HepG2 (cell line): ENCODE results near the gene PEAK3. TPM values are rescaled to one million over a fixed set of nuclear protein-coding genes. Genes with fewer than 3 reads are reported as not detected.

ENCODE experiments used
- CBX2 ChIP-seq, 2 experiments: fragments of 200-600 bp in 1 of 2; sonication (generic); formaldehyde crosslinking in 1 of 2; IDR thresholded peaks; 2 replicates each; pipeline versions ENCODE4 v1.7.0 to v1.8.1; 2018 to 2022; ENCODE audit warnings: low read depth in 2 of 2, low read length in 1 of 2, mild to moderate bottlenecking in 1 of 2, missing genetic modification reagents in 1 of 2
- FLYWCH1 ChIP-seq: sonication (generic); formaldehyde crosslinking; IDR thresholded peaks from 2 replicates; pipeline ENCODE4 v1.8.1; 2023; ENCODE audit warnings: mild to moderate bottlenecking, missing genetic modification reagents
- HINFP ChIP-seq: sonication (generic); formaldehyde crosslinking; IDR thresholded peaks from 2 replicates; pipeline ENCODE4 v1.4.0; 2020; ENCODE audit warnings: low read depth, mild to moderate bottlenecking, missing genetic modification reagents
- HMG20A ChIP-seq: IDR thresholded peaks from 2 replicates; pipeline ENCODE4 v1.6.1; 2016; ENCODE audit warnings: borderline replicate concordance
- HNF4G ChIP-seq, 2 experiments: sonication (generic) in 1 of 2; formaldehyde crosslinking in 1 of 2; IDR thresholded peaks; 2 replicates each; pipeline versions ENCODE4 v1.4.0 to v1.6.1; 2011 to 2020; ENCODE audit warnings: borderline replicate concordance in 2 of 2, low read depth in 2 of 2, mild to moderate bottlenecking in 2 of 2, low read length in 1 of 2, missing genetic modification reagents in 1 of 2, moderate library complexity in 1 of 2
- KAT7 ChIP-seq: IDR thresholded peaks from 2 replicates; pipeline ENCODE4 v1.6.1; 2018; ENCODE audit warnings: borderline replicate concordance, missing compliant biosample characterization
- MAZ ChIP-seq, 2 experiments: sonication (generic) in 1 of 2; formaldehyde crosslinking in 1 of 2; IDR thresholded peaks; 2 replicates each; pipeline versions ENCODE4 v1.5.0 to v1.6.1; 2012 to 2020; ENCODE audit warnings: low read depth in 2 of 2, mild to moderate bottlenecking in 2 of 2, borderline replicate concordance in 1 of 2, improper control_type of control experiment in 1 of 2, low read length in 1 of 2, missing genetic modification reagents in 1 of 2, moderate library complexity in 1 of 2
- MXD1 ChIP-seq: sonication (generic); formaldehyde crosslinking; IDR thresholded peaks from 2 replicates; pipeline ENCODE4 v1.4.0; 2020; ENCODE audit warnings: mild to moderate bottlenecking, missing genetic modification reagents
- PATZ1 ChIP-seq: sonication (generic); formaldehyde crosslinking; IDR thresholded peaks from 2 replicates; pipeline ENCODE4 v1.4.0; 2020; ENCODE audit warnings: missing genetic modification reagents
- TBP ChIP-seq: sonication (generic); formaldehyde crosslinking; IDR thresholded peaks from 2 replicates; pipeline ENCODE4 v1.5.0; 2020; ENCODE audit warnings: missing genetic modification reagents
- ZBTB3 ChIP-seq: sonication (generic); formaldehyde crosslinking; IDR thresholded peaks from 2 replicates; pipeline ENCODE4 v1.4.0; 2020; ENCODE audit warnings: low read depth, mild to moderate bottlenecking, moderate library complexity, missing genetic modification reagents, borderline replicate concordance
- ZBTB34 ChIP-seq: sonication (generic); formaldehyde crosslinking; IDR thresholded peaks from 2 replicates; pipeline ENCODE4 v1.8.0; 2022; ENCODE audit warnings: mild to moderate bottlenecking, missing genetic modification reagents
- ZFP36L1 ChIP-seq: sonication (generic); formaldehyde crosslinking; IDR thresholded peaks from 2 replicates; pipeline ENCODE4 v1.8.0; 2022; ENCODE audit warnings: mild to moderate bottlenecking, missing genetic modification reagents, moderate library complexity
- ZKSCAN8 ChIP-seq: IDR thresholded peaks from 2 replicates; pipeline ENCODE4 v1.6.1; 2016; ENCODE audit warnings: borderline replicate concordance, missing genetic modification reagents, missing compliant biosample characterization
- ZNF180 ChIP-seq: sonication (generic); formaldehyde crosslinking; IDR thresholded peaks from 2 replicates; pipeline ENCODE4 v1.4.0; 2020; ENCODE audit warnings: low read depth, missing genetic modification reagents, borderline replicate concordance
- ZNF296 ChIP-seq: sonication (generic); formaldehyde crosslinking; conservative IDR thresholded peaks from 2 replicates; pipeline ENCODE4 v1.5.0; 2020; ENCODE audit warnings: mild to moderate bottlenecking, missing genetic modification reagents
- ZNF598 ChIP-seq: sonication (generic); formaldehyde crosslinking; IDR thresholded peaks from 2 replicates; pipeline ENCODE4 v1.5.1; 2020; ENCODE audit warnings: mild to moderate bottlenecking, missing genetic modification reagents, borderline replicate concordance
- ZNF639 ChIP-seq: conservative IDR thresholded peaks from 2 replicates; pipeline ENCODE4 v1.6.1; 2018; ENCODE audit warnings: missing genetic modification reagents
- polyA plus RNA-seq, 8 experiments: library from polyadenylated mRNA; depleted of rRNA in 3 of 8; stranded (reverse) in 7 of 8; unstranded in 1 of 8; fragments of >200 nt; fragmentation: Illumina TruSeq in 4 of 8; extraction: Trizol in 4 of 8; gene quantifications; 2 replicates each; pipeline versions ENCODE4 v1.2.1 to v1.2.3, GENCODE V29; 2011 to 2016; ENCODE audit warnings: low read depth in 4 of 8, missing spikeins in 1 of 8, mixed read lengths in 1 of 8; ENCODE audit not compliant: insufficient read depth in 1 of 8
- total RNA-seq, 5 experiments: library from RNA; depleted of rRNA; stranded (reverse); fragments of >200 nt; fragmentation: Illumina TruSeq; extraction: Trizol; gene quantifications; 2 replicates each; pipeline ENCODE4 v1.2.3, GENCODE V29; 2016; ENCODE audit warnings: low read depth in 1 of 5

Gene PEAK3
- total and polyA plus RNA-seq, 2 of the 13 experiments (the other 11 are each of a cell fraction or from before 2014, with no cell fraction given), result not detected

- no peak for TF ChIP-seq ZNF639 (CRISPR knock-in tag)
- TF ChIP-seq PATZ1 (CRISPR knock-in tag), result no peak
- no peak for TF ChIP-seq ZBTB3
- no peak for TF ChIP-seq HNF4G (IDR thresholded peaks at IDR 0.05; ENCODE audit: borderline replicate concordance, low read depth, low read length)
- no peak for TF ChIP-seq HNF4G (CRISPR knock-in tag; IDR thresholded peaks at IDR 0.05; ENCODE audit: borderline replicate concordance, low read depth)
- peak; percentile 43; the same call in 1 of the 2 replicates for TF ChIP-seq MXD1 (CRISPR knock-in tag)
- TF ChIP-seq FLYWCH1 (CRISPR knock-in tag), result no peak
- no peak for TF ChIP-seq TBP (CRISPR knock-in tag)
- 0 out of 2 replicates have a peak, but pooled peaks have one; percentile 36 for TF ChIP-seq ZNF598
- TF ChIP-seq ZBTB34 (CRISPR knock-in tag), result no peak
- no peak for TF ChIP-seq HINFP (CRISPR knock-in tag)
- no peak for TF ChIP-seq KAT7 (CRISPR knock-in tag)
- no peak for TF ChIP-seq ZFP36L1 (CRISPR knock-in tag)
- TF ChIP-seq HMG20A, result no peak
- TF ChIP-seq ZNF180, result no peak
- no peak for TF ChIP-seq MAZ (IDR thresholded peaks at IDR 0.05; ENCODE audit: borderline replicate concordance, low read depth, low read length)
- no peak for TF ChIP-seq MAZ (CRISPR knock-in tag; IDR thresholded peaks at IDR 0.05; ENCODE audit: low read depth)
- no peak for TF ChIP-seq ZNF296
- no peak for TF ChIP-seq ZKSCAN8 (CRISPR knock-in tag)
- TF ChIP-seq CBX2 (IDR thresholded peaks at IDR 0.05; ENCODE audit: low read depth, low read length), result no peak
- TF ChIP-seq CBX2 (CRISPR knock-in tag; IDR thresholded peaks at IDR 0.05; ENCODE audit: low read depth), result no peak
Measured at GRCh38 chr19:2240881-2241760, 40.9 kb downstream of the PEAK3 start (continued).
